Endothelial cell of hepatic sinusoid (primary cell): ENCODE measurements around the gene ARRDC3.
"Not testable (repeated sequence)": the region's sequence is repeated elsewhere in the genome, so short reads cannot be mapped to it uniquely, and the experiment has no call there.

ENCODE experiments used
- in situ Hi-C: cut with HindIII; loops from 2 replicates; pipeline ENCODE4 v1.10.0; 2017; ENCODE audit warnings: low sequenced_read_pairs

Gene ARRDC3

GRCh38 chr5:91362935-91363334 lies 20.2 kb downstream of the ARRDC3 start:
- in situ Hi-C loops, result no loop called here

- in situ Hi-C loops, result no loop called here
Observed at GRCh38 chr5:91361790-91362189, 21.3 kb downstream of the ARRDC3 start.

- in situ Hi-C loops, result no loop called here
Observed at GRCh38 chr5:91361055-91361701, 21.9 kb downstream of the ARRDC3 start.

DNA sequence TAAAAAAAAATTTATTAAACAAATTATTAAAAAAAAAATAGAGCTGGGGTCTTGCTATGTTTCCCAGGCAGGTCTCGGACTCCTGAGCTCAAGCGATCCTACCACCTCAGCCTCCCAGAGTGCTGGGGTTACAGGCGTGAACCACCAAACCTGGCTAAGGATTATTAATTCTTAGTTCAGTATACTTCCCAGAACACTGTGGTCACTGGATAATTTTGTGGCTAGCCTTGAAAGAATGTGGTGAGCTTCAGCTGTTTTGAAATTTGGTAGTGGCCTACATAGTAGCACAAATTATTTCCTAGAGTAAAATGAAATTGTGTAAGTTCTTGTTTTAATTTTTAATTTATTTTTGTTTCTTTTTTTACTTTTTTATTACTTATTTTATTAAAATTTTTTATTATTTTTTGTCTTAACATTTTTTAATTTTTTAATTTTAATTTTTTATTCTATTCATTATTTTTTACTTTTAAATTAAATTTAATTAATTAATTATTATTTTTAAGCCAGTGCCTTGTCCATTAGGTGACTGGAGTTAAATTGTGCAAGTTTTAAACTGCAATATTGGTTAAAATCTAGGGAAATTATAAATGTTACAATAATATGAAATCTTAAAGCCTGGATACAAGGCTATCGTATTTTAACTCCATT lies 23.0 kb downstream of the ARRDC3 start:
- in situ Hi-C loops, result no loop called here

GRCh38 chr5:91357806-91358205 lies 25.3 kb downstream of the ARRDC3 start:
- in situ Hi-C loops, result no loop called here

GRCh38 chr5:91357012-91357634 lies 26.0 kb downstream of the ARRDC3 start:
- in situ Hi-C loops, result no loop called here

DNA sequence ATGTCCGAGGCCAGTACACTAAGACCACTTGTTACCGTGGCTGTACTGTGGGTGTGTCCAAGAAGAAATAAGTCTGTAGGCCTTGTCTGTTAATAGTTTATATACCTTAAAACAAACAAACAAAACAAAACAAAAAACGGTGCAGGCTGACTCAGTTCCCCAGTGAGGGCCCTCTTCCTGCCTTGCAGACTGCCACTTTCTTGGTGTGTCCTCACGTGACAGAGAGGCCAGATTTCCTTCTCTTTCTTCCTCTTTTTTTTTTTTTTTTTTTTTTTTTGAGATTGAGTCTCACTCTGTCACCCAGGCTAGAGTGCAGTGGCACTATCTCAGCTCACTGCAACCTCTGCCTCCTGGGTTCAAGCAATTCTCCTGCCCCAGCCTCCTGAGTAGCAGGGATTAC lies 28.2 kb downstream of the ARRDC3 start:
- in situ Hi-C loops, result not testable (repeated sequence)

- in situ Hi-C loops, result no loop called here
Observed at GRCh38 chr5:91352831-91353695, 30.1 kb downstream of the ARRDC3 start.

- in situ Hi-C loops, result no loop called here
Observed at GRCh38 chr5:91345461-91345860, 37.7 kb downstream of the ARRDC3 start.

DNA sequence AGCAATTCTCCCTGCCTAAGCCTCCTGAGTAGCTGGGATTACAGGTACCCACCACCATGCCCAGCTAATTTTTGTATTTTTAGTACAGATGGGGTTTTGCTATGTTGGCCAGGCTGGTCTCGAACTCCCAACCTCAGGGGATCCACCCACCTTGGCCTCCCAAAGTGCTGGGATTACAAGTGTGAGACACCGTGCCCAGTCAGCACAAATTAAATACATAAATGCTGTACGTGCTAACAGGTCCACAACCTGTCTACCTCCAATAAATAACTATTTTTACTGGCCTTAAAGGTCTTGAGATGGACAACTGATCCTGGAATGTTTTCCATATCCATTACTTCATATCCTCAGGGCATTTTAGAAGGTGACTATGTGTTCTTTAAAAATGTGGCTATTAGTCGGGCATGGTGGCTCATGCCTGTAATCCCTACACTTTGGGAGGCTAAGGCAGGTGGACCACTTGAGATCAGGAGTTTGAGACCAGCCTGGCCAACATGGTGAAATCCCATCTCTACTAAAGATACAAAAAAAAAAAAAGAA lies 38.4 kb downstream of the ARRDC3 start:
- in situ Hi-C loops, result not testable (repeated sequence)

DNA sequence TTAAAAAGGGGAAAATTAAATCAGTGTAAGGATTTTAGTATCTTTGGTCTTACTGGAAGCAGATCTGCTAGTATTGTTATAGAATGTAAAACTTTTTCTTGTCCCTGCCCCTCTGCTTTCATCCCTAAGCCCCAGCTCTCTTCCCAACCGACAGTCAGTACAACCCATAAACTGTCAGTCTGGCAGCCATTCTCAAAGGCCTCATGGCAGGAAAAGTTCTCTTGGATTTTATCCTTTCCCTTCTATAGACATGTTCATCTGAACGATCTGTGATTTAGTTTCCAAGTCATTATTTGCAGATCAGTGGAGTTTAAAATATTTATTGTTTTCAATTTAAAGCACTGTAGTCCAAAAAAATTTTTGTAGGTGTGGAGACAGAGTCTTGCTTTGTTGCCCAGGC lies 39.2 kb downstream of the ARRDC3 start:
- in situ Hi-C loops, result no loop called here

- in situ Hi-C loops, result not testable (repeated sequence)
Observed at GRCh38 chr5:91342931-91343330, 40.2 kb downstream of the ARRDC3 start.

GRCh38 chr5:91341154-91341553 lies 42.0 kb downstream of the ARRDC3 start:
- in situ Hi-C loops, result no loop called here

DNA sequence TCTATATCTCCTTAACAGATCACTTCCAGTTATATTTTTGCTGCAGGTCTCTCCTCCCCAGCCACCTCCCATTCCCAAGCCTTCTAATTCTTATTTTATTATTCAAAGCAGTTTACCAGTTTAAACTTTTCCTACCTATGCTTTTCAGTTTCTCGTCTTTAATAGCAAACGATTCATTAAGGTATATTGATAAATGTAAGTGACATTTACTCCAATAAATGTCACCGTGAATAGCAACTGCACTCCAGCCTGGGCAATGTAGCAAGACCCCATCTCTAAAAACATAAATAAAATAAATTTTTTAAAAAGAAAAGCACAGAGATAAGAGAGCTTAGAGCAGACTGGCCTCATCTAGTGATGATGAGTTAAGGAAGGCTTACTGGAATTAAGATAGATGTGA lies 42.6 kb downstream of the ARRDC3 start:
- in situ Hi-C loops, result no loop called here

DNA sequence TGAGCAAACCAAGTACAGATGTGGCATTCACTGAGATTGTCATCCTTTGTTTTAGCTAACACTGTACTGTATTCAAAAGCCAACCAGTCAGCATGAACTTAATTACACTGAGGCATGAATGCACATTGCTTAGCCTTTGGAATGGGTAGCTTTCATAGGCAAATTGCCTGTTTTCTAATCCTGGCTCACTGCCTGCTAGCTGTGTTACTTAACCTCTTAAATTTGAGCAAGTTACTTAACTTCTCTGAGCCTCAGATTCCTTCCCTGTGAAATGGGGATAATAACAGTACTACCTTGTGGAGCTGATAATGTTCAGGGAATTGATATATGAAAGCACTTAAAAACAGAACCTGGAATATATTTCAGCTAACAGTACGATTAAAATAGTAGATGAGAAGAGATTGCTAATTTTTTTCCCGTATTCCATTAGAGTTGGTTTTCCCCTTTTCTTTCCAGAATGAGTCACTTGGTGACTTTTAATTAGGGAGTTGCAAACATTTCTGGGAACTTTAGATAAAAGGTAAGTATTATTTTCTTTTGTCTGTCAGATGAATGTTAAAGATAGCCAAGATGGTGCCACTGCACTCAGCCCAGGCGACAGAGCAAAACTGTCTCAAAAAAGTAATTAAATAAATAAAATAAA lies 43.9 kb downstream of the ARRDC3 start:
- in situ Hi-C loops, result no loop called here

DNA sequence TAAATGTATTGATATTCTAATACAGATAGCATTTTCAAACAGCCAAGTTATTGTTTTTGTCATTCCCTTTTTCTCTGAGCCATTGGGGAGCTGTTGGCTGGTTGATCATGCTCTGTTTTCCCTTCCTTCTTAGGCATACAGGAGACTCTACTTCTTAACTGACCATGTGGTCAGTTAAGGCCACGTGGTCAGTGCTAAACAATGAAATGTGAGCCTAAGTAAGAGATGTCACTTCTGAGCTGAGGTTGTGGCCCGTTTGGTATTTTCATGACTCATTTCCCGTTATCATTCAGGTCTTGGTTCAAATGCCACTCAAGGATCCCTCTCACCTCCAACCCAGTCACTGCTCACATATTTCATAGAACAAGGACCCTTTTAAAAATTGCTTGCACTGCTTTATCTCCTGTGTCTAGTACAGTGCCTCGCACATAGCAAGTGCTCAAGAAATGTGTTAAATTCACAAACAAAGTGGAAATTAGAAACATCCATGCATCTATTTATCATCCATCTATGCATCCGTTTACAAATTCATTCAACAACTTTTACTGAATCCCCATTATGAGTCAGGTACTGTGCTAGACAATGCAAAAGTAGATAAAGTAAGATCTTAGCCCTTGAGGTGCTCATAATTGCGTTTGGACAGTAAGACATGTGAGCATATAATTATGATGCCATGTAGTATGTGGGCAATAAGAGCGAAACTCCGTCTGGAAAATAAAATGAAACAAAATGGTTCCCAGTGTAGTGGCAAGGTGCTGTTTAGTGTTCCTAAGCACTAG lies 50.7 kb downstream of the ARRDC3 start:
- in situ Hi-C loops, result no loop called here

DNA sequence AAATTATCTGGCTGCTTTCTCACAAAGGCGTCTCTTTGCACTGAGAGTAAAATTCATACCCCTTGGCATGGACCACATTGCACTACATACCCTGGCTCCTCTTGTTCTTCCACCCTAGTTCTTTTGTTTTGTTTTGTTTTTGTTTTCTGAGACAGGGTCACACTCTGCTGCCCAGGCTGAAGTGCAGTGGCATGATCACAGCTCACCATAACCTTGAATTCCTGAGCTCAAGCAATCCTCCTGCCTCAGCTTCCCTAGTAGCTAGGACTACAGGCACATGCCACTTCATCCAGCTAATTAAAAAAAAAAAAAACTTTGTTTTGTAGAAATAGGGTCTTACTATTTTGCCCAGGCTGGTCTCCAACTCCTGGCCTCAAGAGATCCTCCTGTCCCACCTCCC lies 51.4 kb downstream of the ARRDC3 start:
- in situ Hi-C loops, result no loop called here

DNA sequence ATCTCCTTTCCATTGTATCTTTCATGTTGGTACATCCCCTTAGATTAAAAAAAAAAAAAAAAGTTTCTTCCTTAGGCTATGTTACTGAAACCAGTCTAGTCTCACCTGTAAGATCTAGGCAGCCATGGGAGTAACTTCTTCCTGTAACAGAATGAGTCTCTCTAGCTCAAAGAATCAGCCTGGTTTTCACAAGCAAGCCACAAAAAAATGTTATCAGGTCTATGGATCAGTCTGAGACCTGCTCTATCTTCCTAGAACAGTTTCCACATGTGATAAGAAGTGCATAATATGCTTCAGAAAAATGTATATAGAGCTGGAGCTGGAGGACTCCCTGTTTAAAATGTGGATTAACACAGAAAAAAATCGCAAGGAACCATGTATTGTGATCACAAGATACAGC lies 53.8 kb downstream of the ARRDC3 start:
- in situ Hi-C loops, result no loop called here

DNA sequence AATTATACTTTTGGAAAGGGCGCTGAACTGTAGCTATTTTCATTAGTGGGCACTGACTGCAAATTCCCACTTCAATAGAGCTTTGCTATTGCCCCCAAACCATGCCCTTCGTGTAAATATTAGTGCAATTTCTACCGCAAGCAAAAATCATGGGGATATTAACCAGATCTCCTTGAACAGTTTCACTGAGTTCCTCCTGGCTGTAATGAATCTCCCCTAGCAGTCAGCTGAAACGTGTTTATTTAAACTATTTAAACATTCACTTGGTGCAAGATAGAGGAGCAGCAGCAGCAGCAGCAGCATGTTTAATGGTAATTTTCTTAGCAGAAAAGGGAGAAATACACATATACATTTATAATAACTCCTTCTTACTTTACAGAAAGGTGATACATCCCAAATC lies 54.4 kb downstream of the ARRDC3 start:
- in situ Hi-C loops, result no loop called here

DNA sequence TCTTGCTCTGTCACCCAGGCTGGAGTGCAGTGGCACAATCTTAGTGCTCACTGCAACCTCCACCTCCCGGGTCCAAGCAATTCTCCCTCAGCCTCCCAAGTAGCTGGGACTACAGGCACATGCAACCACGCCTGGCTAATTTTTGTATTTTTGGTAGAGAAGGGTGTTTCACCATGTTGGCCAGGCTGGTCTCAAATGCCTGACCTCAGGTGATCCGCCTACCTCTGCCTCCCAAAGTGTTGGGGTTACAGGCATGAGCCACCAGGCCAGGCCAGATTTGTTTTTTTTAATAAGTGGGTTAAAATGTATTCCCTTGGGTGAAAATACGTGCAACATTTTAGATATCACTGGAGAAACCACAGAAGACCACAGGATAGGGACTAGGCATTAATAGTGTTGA lies 60.1 kb downstream of the ARRDC3 start:
- in situ Hi-C loops, result not testable (repeated sequence)
